GM19395 (cell line): ENCODE data around the gene ZNF302.
"Not testable (repeated sequence)": the region's sequence is repeated elsewhere in the genome, so short reads cannot be mapped to it uniquely, and the experiment has no call there.

Experiments used
- ATAC-seq: cut with Tn5 transposase; IDR thresholded peaks from one replicate; pipeline ENCODE4 v1.9.1; 2021; ENCODE audit warnings: mild to moderate bottlenecking, moderate library complexity; ENCODE audit not compliant: unreplicated experiment

ZNF302 gene

DNA sequence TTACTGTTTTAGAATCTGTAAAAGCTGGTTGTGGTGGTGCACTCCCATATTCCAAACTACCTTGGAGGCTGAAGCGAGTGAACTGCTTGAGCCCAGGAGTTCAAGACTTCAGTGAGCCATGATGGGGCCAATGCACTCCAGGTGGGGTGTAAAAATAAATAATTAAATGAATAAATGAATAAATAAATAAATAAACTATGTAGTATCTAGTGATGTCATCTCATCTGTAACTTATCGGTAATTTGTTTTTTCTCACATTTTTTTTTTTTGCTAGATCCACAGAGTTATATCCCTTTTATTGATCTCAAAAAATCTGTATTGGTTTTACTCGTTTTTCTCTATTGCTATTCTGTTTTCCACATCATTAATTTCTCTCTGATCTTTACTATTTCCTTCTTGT is 5.5 kb upstream of the ZNF302 start:
- ATAC-seq: no peak

DNA sequence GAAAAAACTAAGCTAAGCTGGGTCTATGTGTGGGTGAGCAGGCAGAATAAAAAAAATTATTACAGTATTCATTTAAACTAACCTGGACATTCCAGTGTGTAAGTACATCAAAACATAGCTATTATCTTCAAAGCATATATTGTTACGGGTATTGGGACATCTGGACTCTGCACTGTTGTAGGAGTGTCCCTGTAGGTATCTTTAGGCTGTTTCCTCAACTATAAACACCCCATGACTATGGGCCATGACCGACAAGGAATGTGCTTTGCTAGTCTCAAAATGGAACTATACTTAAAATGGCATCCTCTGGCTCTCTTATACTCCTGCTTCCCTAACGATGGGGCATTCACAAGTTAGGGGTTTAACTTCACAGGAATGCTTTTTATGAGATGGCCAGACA is 3.9 kb upstream of the ZNF302 start:
- ATAC-seq: no peak

DNA sequence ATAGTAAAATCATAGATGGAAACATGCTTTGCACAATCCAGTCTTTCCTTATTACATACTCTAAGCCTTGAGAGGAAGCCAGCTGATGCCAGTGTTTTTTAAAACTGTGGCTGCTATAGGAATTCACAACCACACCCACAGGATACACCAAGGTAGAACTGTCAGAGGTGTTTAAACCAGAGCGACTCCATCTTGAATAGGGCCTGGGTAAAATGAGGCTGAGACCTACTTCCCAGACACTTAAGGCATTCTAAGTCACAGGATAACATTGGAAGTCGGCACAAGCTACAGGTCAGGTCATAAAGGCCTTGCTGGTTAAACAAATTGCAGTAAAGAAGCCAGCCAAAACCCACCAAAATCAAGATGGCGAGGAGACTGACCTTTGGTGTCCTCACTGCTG is 2.2 kb upstream of the ZNF302 start:
- ATAC-seq: no peak

DNA sequence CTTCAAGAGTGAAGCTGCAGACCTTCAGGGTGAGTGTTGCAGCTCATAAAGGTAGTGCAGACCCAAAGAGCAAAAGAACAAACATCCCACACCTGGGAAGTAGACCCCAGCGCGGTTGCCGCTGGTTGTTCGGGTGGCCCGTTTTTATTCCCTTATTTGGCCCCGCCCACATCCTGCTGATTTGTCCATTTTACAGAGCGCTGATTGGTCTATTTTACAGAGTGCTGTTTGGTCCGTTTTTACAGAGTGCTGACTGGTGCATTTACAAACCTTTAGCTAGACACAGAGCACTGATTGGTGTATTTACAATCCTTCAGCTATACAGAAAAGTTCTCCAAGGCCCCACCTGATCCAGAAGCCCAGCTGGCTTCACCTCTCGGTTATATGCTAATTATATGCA is 1.6 kb upstream of the ZNF302 start:
- no peak for ATAC-seq

DNA sequence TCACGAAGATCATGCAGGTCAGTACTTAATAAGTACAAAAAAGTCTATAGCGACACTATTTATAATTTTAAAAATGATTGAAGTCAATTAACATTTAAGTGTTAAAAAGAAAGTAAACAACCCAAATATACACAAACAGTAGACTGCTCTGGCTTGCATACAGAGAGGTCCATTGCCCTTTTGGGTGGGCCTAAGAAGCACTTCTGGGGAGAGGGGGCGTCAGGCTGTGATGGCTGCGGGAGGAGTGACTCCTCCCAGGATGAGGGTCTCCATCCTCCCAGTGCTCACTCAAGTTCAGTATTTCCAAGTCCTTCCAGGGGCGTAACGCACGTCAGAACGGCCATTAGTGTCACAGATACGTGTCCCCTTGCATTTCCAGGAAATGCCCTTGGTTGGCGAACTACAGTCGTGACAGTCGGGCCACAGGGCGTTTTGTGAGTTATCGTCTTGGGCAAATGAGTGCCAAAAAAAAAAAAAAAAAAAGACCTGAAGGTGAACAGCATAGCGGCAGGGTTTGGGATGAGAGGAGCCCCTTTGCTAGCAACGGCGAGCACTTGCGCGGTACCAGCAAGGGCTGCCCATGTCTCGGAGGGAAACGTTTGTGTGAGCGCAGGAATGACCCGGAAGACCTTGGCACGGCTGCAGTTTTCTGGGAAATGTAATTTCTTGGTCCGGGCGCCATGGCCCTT is 637 bp upstream of the ZNF302 start, which contains the start of gene SCGB2B2:
TSS of gene SCGB2B2 (minus strand) at position 463 of the 689 bp plus-strand sequence. CDS start 82,596 bp downstream, outside the sequence.
- peak; percentile 52 for ATAC-seq

DNA sequence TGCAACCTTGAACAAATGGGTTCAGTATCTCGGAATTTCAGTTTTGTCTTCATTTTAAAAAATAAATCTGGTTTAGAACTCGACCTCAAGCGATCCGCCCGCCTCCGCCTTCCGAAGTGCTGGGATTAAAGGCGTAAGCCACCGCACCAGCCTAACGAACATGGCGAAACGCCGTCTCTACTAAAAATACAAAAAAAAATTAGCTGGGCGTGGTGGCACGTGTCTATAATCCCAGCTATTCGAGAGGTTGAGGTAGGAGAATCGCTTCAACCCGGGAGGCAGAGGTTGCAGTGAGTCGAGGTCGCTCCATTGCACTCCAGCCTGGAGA is 571 bp downstream of the ZNF302 start:
- ATAC-seq: no peak

DNA sequence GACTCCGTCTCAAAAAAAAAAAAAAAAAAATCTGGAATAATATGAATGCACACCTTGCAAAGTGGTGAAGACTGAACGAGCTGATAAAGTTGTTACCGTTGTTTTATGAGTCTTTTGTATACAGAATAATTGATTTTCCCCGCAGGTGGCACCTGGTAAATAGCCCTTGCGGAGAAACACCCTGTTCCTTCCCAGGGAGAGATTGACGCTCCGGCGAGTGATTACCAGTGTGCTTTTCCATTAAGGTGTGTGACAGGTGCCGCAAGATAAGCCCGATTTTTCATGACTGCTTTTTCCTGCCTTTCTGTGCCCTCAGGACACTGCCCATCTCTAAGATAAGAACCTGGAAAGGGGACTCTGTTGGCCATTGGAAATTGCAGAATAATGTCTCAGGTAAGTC is 943 bp downstream of the ZNF302 start:
- ATAC-seq: no peak

DNA sequence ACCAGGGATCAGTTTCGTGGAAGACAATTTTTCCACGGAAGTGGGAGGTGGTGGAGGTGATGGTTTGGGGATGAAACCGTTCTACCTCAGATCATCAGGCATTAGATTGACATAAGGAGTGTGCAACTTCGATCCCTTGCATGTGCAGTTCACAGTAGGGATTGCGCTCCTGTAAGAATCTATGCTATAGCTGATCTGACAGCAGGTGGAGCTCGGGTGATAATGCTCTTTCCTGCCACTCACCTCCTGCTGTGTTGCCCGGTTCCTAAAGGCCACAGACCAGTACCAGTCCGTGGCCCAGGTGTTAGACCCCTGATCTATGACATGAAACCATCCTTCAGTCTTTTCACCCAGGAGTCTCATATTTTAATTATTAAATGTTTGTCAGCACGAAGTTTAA is 4.0 kb downstream of the ZNF302 start:
- no peak for ATAC-seq

DNA sequence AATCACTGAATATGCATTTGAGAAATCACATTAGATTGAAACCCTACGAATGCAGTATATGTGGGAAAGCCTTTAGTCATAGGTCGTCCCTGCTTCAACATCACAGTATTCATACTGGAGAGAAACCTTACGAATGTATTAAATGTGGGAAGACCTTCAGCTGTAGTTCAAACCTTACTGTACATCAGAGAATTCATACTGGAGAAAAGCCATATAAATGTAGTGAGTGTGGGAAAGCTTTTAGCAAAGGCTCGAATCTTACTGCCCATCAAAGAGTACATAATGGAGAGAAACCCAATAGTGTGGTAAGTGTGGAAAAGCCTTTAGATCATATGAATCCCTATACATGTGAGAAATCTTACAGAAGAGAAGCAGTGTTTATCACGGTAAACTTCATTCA is 7.8 kb downstream of the ZNF302 start:
- not testable (repeated sequence) for ATAC-seq

DNA sequence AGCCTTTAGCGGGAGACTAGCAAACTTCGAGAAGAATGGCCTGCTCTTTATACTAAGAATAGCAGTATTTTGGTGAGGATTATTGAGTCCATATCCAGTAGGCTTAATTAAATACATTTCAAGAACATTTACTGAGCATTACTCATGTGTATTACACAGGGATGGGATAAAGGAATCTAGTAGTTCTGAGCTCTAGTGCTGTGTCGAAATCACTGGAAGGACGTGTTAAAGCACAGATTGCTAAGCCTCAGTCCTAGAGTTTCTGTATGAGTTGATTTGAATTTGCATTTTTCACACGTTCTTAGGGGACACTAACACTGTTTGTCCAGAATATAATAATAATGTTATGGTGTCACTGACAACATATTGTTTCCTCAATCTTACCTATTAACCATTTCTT is 9.0 kb downstream of the ZNF302 start:
- no peak for ATAC-seq

DNA sequence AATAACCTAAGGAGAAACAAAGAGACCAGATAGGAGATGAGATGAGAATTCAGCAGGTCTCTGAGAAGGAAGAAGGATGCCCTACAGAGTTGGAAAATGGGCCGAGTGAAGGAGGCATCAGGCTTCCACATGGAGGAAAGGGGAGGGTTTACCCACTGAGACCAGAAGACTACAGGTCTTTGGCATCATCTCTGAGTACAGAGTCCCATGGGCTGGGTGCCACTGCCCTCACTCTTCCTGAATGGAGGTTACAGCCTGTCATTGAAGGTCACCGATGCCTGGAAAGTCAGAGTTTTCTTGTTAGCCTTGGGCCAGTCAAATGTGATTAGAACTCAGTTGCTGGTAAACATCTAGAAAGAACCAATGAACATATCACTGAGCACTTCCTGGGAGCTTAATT is 9.9 kb downstream of the ZNF302 start:
- ATAC-seq: no peak

DNA sequence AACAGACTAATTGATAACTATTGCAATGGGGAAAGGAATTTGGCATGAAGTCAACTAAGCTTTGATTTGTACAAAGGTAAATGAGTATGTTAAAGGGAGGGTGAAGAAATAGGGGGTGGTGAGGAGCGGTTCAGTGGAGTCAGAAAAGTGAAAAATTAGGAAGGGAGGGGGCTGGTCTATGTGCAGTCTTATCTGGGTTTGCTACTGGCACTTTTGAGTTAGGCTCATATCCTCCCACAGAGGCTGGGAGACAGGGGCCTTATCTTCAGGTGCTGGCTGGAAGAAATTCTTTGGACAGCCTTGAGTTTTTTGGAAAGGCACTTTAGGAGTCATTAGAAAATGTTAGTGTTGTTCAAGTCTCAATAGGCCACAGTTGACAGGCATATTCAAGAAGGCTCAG is 11.1 kb downstream of the ZNF302 start:
- no peak for ATAC-seq

DNA sequence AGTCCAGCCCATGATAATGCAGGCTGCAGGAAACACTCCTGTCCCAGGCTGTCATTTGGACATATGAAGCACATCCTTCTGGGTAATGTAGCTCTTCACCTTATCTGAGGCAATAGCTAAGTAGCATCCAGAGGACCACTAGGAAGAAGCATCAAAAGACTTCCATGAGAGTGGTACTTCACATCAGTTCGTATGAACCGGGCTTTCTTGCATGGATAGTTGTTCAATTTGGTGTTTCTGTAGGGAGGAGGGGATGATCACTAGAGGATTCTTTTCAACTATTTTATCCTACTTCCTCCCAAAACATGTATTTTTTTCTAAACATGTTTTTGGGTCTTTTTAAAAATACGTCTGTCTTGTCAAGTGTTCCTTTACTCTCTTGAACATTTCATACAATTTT is 12.9 kb downstream of the ZNF302 start:
- ATAC-seq: no peak

DNA sequence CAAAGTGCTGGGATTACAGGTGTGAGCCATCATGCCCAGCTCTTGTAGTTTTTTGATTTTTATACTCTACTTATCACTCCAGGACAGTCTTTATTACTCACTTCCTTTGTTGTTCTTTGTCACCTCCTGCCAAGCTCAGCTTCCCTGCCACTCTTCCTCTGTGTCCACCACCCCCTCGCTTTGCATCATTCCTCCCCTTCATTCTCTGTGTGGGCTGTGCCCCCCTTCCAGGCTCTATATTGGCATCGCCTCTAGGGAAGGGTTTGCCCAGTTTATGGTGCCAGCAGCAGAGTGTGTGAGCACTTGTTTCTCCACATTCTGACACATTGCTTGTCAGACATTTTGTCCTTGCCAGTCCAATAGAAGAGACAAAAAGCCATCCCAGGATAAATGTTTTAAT is 15.1 kb downstream of the ZNF302 start:
- ATAC-seq: no peak

DNA sequence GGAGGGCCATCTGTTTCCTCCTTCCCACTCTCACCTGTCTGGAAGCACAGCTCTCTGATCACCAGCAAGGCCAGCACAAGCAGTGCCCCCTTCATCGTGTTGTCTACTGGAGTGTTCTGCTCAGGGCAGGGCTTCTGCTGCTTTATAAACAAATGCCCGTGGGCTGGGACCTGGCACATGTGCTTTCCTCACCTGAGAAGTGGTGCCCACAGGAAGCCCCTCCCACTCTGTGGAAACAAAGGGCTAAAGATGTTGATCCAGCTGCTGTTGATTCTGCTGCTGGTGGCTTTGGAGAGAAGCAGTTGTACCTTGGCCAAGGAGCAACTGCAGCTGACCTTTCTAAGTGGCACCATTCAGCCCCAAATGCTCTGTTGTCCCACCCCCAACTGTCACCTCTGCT is 30.2 kb downstream of the ZNF302 start:
- ATAC-seq: no peak

DNA sequence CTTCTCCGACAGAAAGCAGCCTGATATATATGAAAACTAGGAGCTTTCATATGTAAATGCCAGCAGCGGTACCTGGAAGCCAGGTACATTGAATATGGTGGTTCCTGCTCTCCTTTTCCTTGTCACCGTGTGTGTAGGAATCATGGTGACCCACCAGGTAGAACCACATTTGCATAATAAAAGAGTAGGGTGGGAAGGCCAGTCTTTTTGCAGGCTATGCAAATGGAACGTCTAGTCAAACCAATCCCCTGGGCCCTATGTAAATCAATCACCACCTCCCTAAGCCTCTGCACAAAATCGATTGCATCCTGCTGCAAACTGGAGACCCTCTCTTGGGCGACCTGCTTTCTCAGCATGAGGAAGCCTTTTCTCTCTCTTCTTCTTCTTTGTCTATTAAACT is 34.4 kb downstream of the ZNF302 start:
- ATAC-seq: no peak

DNA sequence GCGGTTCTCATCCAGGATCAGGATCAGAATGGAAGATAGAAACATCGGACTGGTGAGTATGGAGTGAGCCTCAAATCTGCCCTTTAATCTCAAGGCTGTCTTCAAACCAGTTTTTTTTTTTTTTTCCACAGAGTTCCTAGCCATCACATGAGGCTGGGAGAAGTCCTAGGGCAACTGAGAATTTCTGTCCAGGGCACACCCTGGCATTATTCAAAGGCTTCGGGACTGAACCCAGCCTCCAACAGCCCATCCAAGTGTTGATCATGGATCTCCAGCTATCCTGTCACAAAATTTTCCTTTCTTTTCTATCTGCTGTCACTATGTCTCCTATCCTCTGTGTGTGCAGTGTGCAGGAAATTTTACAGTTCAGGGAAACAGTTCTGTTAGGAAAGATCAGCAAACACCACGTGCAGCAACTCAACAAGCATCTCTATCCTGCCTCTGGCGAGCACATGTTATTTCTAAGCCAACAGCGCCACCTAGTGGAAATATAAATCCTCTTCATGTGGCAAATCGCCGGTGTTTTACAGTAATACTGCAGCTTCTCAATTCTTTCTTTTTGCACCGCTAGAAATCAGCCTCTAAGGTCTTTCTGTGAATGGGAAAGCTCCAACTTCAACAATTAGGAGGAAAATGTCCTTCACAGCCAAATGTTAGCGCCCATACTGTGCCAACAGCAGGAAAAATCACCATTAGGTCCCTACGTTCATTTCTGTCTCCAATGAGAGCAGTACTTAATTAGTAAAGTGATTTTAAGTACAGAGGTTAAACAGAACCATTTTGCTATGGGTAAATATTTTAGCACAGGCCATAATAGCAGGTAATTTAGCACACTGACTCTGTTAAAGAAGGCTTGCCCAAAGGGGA is 35.1 kb downstream of the ZNF302 start:
- ATAC-seq: no peak

DNA sequence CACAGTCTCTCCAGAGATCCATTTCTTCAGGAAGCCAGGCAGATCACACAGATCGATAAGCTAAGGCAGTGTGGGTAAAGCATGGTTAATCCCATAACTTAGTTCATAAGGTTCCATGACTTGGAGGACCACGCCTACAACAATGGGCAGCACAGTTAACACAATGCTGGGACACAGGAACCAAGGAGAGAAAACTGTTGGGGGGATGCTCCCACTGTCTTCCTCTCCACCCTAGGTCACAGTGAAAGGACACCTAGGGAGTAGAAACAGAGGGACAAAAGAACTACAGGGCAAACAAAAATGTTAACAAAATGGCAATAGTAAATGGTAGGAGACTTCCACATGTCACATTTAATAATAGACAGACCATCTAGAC is 35.8 kb downstream of the ZNF302 start:
- ATAC-seq: no peak

DNA sequence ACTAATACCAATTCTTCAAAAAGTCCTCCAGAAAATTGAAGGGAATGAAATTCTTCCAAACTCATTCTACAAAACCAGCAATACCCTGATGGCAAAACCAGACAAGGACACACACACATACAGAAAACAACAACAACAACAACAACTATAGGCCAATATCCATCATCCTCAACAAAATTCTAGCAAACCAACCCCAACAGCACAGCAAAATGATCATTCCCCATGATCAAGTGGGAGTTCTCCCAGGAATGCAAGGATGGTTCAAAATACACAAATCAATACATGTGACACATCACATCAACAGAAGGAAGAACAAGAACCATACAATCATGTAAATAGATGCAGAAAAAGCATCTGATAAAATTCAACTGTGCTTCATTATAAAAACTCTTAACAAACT is 37.9 kb downstream of the ZNF302 start:
- no peak for ATAC-seq

DNA sequence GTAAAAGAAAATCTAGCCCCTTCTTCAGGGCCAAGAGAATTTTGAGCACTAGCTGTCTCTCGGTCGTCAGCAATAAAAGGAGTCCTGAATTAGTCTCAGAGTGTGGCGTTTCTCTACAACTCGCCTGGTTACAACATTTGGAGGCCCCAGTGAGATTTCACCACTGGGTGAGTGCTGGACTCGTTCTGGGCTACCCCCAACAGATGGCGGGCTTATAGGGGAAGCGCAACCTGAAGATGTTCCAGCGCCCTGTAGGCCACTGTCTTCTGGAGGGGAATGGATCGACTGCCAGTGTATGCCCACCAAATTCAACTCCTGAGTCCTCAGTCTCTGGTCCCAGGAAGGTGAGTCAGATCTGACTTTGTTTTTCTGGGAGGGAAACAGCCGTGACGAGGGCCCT is 44.9 kb downstream of the ZNF302 start:
- ATAC-seq: no peak

DNA sequence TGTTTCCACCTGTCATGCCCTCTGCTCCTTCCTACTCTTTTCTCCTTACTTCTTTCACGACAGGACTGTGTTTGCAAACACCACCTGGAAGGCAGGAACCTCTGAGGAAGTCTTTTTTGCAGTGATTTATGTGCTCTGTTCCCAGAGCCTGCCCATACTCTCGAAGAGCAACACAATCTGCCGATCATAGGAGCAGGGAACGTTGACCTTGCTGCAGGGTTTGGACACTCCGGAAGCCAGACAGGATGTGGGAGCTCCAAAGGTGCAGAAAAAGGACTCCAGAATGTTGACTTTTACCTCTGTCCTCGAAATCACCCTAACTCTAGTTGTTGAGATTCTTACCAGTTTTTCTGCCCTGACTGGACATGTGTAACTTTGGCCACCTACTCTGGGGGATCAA is 47.9 kb downstream of the ZNF302 start:
- ATAC-seq: no peak

DNA sequence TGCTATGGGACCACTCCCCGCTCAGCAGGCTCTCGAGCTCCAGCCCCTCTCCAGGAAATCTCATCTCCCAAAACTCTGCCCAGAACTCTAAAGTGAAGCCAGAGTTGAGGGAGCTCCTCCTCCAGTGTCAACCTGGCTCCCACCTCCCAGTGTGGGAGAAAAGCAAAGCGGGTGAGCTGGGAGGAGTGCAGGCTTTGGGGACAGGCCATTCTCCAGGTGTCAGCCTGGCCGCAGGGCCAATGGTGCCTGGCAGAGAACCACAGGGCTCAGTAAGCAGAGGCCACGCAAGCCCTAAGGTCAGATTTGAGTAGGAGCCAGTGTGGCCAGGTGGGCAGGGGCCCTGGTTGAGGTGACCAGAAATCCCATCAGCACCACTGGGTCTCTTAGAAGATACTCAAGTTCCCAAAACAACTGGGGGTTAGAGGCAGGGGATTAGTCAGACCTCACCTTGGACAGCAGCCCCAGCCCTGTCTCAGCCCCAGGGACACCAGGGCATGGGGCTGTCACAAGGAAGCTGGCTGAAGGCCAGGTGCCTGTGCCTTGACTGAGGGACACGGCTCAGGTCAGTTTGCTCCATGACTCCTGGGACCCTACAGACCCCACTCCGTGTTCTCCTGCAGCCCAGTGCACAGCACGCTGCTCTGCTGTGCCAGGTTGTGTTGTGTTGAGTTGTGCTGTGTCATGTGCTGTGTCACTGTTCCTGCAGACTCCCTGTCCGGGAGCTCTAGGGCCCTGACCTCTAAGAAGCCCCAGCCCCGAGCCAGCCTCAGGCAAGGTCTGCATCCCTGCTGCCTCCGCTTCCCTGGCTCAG is 53.7 kb downstream of the ZNF302 start:
- no peak for ATAC-seq
